Chondrocyte (in vitro differentiated cells): ENCODE data around the gene LCK. TPM values are rescaled to one million over a fixed set of nuclear protein-coding genes. Genes with fewer than 3 reads are reported as not detected.
"Not testable (repeated sequence)": the region's sequence is repeated elsewhere in the genome, so short reads cannot be mapped to it uniquely, and the experiment has no call there.

Experiments
- DNase-seq: peaks from one replicate; pipeline ENCODE4 v3.0.0; 2021; ENCODE audit warnings: mixed read lengths, low spot score
- H3K27ac Mint-ChIP-seq: one replicate; pipeline ENCODE4 v1.8.0; 2021; ENCODE audit warnings: mild to moderate bottlenecking, moderate library complexity, mixed read lengths; ENCODE audit not compliant: unreplicated experiment
- H3K27me3 Mint-ChIP-seq: 2 replicates; pipeline ENCODE4 v1.8.0; 2021; ENCODE audit warnings: low read depth, mixed read lengths
- H3K36me3 Mint-ChIP-seq: 2 replicates; pipeline ENCODE4 v1.8.0; 2021; ENCODE audit warnings: low read depth, mixed read lengths
- H3K4me1 Mint-ChIP-seq: 2 replicates; pipeline ENCODE4 v1.8.0; 2021; ENCODE audit warnings: low read depth, mild to moderate bottlenecking, mixed read lengths
- H3K4me3 Mint-ChIP-seq: one replicate; pipeline ENCODE4 v1.8.0; 2021; ENCODE audit warnings: mild to moderate bottlenecking, moderate library complexity, mixed read lengths; ENCODE audit not compliant: unreplicated experiment
- H3K9me3 Mint-ChIP-seq: 2 replicates; pipeline ENCODE4 v1.8.0; 2021; ENCODE audit warnings: low read depth, mixed read lengths
- CTCF ChIP-seq: fragments of 200-600 bp; sonication (generic); IDR thresholded peaks from 2 replicates; pipeline ENCODE4 v1.5.0; 2021; ENCODE audit warnings: antibody characterized with exemption, mild to moderate bottlenecking, moderate library complexity
- total RNA-seq: library from RNA; stranded (reverse); gene quantifications from 3 replicates; pipeline ENCODE4 v1.2.1, GENCODE V29; 2021

LCK gene
- total RNA-seq, 1 donor from 2014 or later = not detected

- H3K4me1 Mint-ChIP-seq = no peaks in the 10 kb centered on the region
- no peak overlapping the region for H3K27ac Mint-ChIP-seq
- no peaks in the 10 kb centered on the region for H3K9me3 Mint-ChIP-seq
- no peak for TF ChIP-seq CTCF
- H3K36me3 Mint-ChIP-seq = no peaks in the 10 kb centered on the region
- H3K27me3 Mint-ChIP-seq = no peaks in the 10 kb centered on the region
- no peak overlapping the region for H3K4me3 Mint-ChIP-seq
- DNase-seq = no peak
Measured at GRCh38 chr1:32257227-32257508, 6.1 kb downstream of the LCK start.

GRCh38 chr1:32263236-32263593 lies 12.2 kb downstream of the LCK start:
- DNase-seq, H3K27me3 Mint-ChIP-seq, H3K36me3 Mint-ChIP-seq, H3K4me3 Mint-ChIP-seq, H3K9me3 Mint-ChIP-seq, H3K27ac Mint-ChIP-seq: not testable (repeated sequence)
- peaks cover 12% of the 10 kb centered on the region for H3K4me1 Mint-ChIP-seq

- no peak for TF ChIP-seq CTCF
- H3K27me3 Mint-ChIP-seq = no peaks in the 10 kb centered on the region
- H3K9me3 Mint-ChIP-seq = no peaks in the 10 kb centered on the region
- no peaks in the 10 kb centered on the region for H3K36me3 Mint-ChIP-seq
- H3K4me3 Mint-ChIP-seq = no peak overlapping the region
- peaks cover 12% of the 10 kb centered on the region for H3K4me1 Mint-ChIP-seq
- no peak for DNase-seq
- H3K27ac Mint-ChIP-seq = no peak overlapping the region
Measured at GRCh38 chr1:32263744-32264143, 12.7 kb downstream of the LCK start.

GRCh38 chr1:32265846-32266245 lies 14.8 kb downstream of the LCK start:
- no peak overlapping the region for H3K4me3 Mint-ChIP-seq

GRCh38 chr1:32266921-32267591 lies 16.0 kb downstream of the LCK start:
- no peak for DNase-seq
- peaks cover 12% of the 10 kb centered on the region for H3K4me1 Mint-ChIP-seq
- H3K4me3 Mint-ChIP-seq = no peak overlapping the region
- peaks cover 2% of the 10 kb centered on the region for H3K27me3 Mint-ChIP-seq
- TF ChIP-seq CTCF = no peak
- no peaks in the 10 kb centered on the region for H3K9me3 Mint-ChIP-seq
- peak overlapping the region; percentile 92 for H3K27ac Mint-ChIP-seq
- no peaks in the 10 kb centered on the region for H3K36me3 Mint-ChIP-seq

More at GRCh38 chr1:32265846-32266245, 14.8 kb downstream of the LCK start:
- H3K27ac Mint-ChIP-seq = no peak overlapping the region
- TF ChIP-seq CTCF = no peak
- no peak for DNase-seq
- no peaks in the 10 kb centered on the region for H3K9me3 Mint-ChIP-seq
- no peaks in the 10 kb centered on the region for H3K27me3 Mint-ChIP-seq
- peaks cover 12% of the 10 kb centered on the region for H3K4me1 Mint-ChIP-seq
- H3K36me3 Mint-ChIP-seq = no peaks in the 10 kb centered on the region

GRCh38 chr1:32269744-32270143 lies 18.7 kb downstream of the LCK start:
- H3K9me3 Mint-ChIP-seq = no peaks in the 10 kb centered on the region

More at GRCh38 chr1:32269744-32270143, 18.7 kb downstream of the LCK start:
- Mint-ChIP-seq H3K27ac (no peak overlapping the region), H3K4me1 (peaks cover 14% of the 10 kb centered on the region), H3K4me3 (no peak overlapping the region), H3K36me3 (no peaks in the 10 kb centered on the region), H3K27me3 (peaks cover 7% of the 10 kb centered on the region)
- no peak for TF ChIP-seq CTCF
- no peak for DNase-seq
